ENCODE results near the gene SIRT6.
"Not testable (repeated sequence)": the region's sequence is repeated elsewhere in the genome, so short reads cannot be mapped to it uniquely, and the experiment has no call there.

The SIRT6 gene

DNA sequence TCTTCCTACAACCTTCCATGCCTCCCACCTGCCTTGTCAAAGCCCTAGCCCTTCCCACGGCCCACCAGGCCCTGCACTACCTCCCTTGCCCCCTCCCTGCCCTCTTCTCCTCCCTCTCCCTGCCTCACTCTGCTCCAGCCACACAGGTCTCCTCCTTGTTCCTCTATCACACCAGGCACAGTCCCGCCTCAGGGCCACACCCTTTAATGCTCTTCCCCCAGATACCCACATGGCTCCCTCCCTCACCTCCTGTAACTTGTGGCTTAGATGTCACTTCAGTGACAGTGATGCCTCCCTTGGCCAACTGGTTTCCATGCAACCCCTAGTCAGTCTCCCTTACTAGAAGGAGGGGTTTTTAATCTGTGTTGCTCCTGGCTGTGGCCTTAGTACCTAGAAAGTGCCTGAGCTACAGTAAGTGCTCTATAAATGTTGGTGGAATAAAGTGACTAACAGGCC is 1.3 kb downstream of the SIRT6 start:
- peak; percentile 30 for DNase-seq (ENCODE audit: low read depth, low spot score)
- H3K4me3 ChIP-seq (ENCODE audit: low read length), result peak overlapping the region; percentile 91

DNA sequence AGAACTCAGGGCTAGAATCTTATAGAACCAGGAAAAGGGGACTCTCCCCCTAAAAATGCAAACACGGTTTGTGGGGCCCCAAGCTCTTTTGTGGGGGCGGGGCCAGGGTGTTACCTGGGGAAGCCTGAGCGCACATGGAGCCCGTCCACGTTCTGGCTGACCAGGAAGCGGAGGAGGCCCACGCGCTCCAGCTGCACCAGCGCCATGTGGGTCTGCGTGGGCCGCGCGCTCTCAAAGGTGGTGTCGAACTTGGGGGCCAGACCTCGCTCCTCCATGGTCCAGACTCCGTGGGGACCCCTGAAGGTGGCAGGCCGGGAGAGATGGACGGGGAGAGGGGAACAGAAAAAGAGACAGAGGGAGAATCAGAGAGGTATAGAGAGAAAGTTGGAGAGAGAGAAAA is 3.4 kb downstream of the SIRT6 start:
- no peak for DNase-seq (ENCODE audit: low read depth, low spot score)
- no peak overlapping the region for H3K4me3 ChIP-seq (ENCODE audit: low read length)

DNA sequence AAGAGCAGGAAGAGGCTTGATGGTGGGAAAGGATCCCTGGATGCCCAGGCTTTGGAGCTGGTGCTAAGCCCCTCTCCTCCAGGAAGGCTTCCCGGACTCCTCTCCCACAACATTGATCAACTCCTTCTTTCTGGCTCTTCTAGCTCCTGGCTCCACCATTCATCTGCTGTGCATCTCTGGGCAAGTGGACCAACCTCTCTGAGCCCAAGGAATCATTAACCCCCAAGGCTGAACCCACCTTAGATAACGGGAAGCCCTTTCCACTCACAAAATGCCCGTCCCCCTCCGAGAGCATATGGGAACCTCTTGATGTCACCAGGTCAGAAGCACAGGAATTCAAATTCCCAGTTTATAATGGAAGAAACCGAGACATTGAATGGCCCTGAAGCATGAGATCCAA is 5.2 kb downstream of the SIRT6 start:
- no peak for DNase-seq (ENCODE audit: low read depth, low spot score)
- no peak overlapping the region for H3K4me3 ChIP-seq (ENCODE audit: low read length)

DNA sequence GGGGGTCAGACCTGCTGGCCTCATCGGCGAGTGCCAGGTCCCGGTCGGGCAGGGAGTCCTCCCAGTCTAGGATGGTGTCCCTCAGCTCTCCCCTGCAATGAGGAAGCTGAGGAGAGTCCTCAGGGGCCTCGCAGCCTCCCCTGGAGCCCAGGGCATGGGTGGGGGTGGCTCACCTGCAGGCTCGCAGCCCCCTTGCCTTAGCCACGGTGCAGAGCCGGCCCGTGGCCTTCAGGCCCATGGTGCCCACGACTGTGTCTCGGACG is 6.8 kb downstream of the SIRT6 start:
- DNase-seq (ENCODE audit: low read depth, low spot score), result no peak
- no peak overlapping the region for H3K4me3 ChIP-seq (ENCODE audit: low read length)

DNA sequence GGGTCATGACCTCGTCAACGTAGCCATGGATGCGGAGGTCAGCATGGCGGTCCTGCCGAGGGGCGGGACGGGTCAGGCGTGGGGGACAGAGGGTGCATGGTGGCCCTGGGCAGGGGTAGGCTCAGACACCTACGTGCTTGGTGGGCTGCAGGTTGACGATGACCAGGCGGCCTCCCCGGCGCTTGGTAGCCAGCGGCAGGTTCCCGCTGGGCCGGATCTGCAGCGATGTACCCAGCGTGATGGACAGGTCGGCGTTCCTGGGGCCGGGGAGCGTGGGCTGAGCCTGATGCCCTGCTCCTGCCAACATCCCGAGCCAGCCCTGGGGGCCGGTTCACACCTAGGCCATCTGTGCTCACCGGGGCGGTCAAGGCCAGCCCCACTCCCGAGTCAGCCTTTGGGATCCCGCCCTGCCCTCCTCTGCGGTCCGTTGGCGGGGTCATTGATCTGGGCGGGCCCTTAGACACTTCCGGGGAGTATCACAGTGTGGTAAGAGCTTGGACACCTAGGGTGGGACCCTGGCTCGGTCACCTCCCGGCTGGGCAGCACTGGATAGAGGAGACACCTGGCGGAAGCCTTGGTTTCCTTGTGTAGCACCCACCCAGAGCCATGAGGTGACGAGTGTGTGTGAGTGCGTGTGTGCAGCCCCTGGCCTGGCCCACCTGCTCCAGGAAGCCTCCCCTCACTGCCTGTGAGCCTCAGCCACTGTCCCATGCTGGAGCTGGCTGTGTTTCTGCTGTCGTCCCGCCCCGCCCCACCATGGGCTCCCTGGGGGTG is 7.3 kb downstream of the SIRT6 start:
- H3K4me3 ChIP-seq (ENCODE audit: low read length), result no peak overlapping the region
- no peak for DNase-seq (ENCODE audit: low read depth, low spot score)

DNA sequence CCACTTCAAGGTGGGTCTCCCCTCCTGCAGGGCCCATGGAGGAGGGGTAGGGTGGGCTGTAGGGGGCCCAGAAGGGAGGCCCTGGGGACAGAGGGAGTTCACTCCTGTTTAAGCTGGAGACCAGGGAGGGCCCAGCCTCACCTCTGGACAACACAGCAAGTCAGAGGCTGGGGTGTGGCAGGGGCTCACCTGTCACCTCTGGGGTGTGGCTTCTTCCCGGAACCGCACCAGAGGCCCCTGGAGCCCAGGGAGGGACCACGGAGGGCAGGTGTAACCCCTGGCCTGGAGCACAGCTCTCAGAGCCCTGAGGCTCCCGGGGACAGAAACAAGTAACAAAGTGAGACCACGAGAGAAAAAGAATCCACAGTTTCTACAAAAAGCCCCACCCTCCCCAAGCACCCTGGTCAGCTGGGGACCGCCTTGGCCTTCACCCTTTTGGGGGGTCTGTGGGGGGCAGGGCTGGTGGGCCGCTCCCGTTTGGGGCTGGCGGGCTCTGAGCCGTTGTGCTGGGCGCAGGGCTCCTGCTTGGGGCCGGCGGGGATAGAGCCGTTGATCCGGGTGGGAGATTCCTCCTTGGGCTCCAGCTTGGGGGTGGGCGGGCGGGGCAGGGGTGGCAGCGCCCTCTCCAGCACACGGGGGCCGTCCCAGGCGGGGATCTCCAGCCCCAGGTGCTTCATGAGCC is 8.0 kb downstream of the SIRT6 start:
- DNase-seq (ENCODE audit: low read depth, low spot score), result no peak
- H3K4me3 ChIP-seq (ENCODE audit: low read length), result no peak overlapping the region

- DNase-seq (ENCODE audit: low read depth, low spot score), result no peak
- no peak overlapping the region for H3K4me3 ChIP-seq (ENCODE audit: low read length)
These were observed 8.7 kb downstream of the SIRT6 start for GRCh38 chr19:4173479-4174212.

GRCh38 chr19:4172861-4173473 is 9.4 kb downstream of the SIRT6 start:
- H3K4me3 ChIP-seq (ENCODE audit: low read length), result no peak overlapping the region
- DNase-seq (ENCODE audit: low read depth, low spot score), result no peak

GRCh38 chr19:4171676-4172075 is 10.7 kb downstream of the SIRT6 start:
- H3K4me3 ChIP-seq (ENCODE audit: low read length), result no peak overlapping the region
- DNase-seq (ENCODE audit: low read depth, low spot score), result no peak

DNA sequence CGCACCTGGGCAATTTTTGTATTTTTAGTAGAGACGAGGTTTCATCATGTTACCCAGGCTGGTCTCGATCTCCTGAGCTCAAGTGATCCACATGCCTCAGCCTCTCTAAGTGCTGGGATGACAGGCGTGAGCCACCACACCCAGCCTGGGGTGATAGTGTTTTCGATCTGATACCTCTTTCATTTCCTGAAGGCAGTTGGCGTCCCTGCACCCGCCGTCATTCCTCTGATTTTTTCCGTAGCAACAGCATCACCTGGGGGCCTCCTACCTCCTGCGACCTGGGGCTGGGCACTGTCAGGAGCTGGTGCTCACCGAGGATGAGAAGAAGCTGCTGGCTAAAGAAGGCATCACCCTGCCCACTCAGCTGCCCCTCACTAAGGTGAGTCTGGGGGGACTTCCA is 18.1 kb downstream of the SIRT6 start:
- no peak for DNase-seq (ENCODE audit: low read depth, low spot score)
- no peak overlapping the region for H3K4me3 ChIP-seq (ENCODE audit: low read length)

- DNase-seq (ENCODE audit: low read depth, low spot score), result no peak
- H3K4me3 ChIP-seq (ENCODE audit: low read length), result no peak overlapping the region
These were observed 20.8 kb downstream of the SIRT6 start for GRCh38 chr19:4161415-4162077.

GRCh38 chr19:4157971-4158370 is 24.4 kb downstream of the SIRT6 start:
- H3K4me3 ChIP-seq (ENCODE audit: low read length); DNase-seq (ENCODE audit: low read depth, low spot score): not testable (repeated sequence)

DNA sequence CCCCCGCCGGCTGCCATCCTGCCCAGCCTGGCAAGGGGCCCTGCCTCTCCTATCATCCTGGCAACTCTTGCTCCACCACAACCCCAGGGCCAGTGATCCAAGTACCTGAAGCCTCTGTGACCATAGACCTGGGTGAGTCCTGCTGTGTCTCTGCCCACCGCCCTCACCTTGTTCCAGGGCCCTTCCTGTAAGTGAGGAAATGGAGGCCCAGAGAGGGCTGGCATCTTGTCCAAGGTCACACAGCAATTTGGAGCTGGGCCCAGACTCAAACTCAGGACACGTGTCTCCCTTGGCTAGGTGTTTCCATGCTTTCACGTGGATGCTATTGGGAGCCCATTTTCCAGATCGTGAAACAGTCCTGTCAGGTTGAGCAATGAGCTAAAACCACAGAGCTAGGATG is 25.2 kb downstream of the SIRT6 start:
- no peak for DNase-seq (ENCODE audit: low read depth, low spot score)
- no peak overlapping the region for H3K4me3 ChIP-seq (ENCODE audit: low read length)

- no peak for DNase-seq (ENCODE audit: low read depth, low spot score)
- H3K4me3 ChIP-seq (ENCODE audit: low read length), result no peak overlapping the region
These were observed 27.6 kb downstream of the SIRT6 start for GRCh38 chr19:4154571-4155312.

DNA sequence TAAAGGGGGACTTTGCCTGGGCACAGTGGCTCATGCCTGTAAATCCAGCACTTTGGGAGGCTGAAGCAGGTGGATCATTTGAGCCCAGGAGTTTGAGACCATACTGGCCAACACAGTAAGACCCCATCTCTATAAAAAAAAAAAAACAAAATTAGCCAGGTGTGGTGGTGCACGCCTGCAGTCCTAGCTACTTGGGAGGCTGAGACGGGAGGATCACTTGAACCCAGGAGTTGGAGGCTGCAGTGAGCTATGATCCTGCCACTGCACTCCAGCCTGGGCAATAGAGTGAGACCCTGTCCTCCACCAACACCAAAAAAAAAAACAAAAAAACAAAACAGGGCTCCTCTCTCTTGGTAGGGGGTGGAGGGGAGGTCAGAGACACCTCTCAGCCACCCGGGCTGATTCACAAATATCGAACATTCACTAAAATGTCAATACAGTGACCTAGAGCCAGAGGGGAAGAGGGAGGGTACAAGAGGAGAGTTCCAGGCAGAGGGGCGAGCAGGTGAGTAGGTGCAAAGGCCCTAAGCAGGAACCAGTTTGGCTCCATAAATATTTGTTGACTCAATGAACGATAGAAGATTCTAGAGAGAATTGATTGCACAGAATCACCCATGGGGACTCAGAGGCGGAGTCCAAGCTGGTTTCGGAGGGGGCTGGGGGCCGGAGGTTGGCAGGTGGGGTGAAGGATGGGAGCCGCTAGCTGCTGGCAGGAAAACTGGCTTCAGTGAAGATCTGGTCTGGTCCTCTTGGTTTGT is 29.9 kb downstream of the SIRT6 start:
- H3K4me3 ChIP-seq (ENCODE audit: low read length), result no peak overlapping the region

GRCh38 chr19:4151623-4152022 is 30.7 kb downstream of the SIRT6 start:
- no peak overlapping the region for H3K4me3 ChIP-seq (ENCODE audit: low read length)
- no peak for DNase-seq (ENCODE audit: low read depth, low spot score)

More for the DNA sequence above, 29.9 kb downstream of the SIRT6 start:
- no peak for DNase-seq (ENCODE audit: low read depth, low spot score)

GRCh38 chr19:4149518-4150288 is 32.7 kb downstream of the SIRT6 start:
- H3K4me3 ChIP-seq (ENCODE audit: low read length), result no peak overlapping the region
- no peak for DNase-seq (ENCODE audit: low read depth, low spot score)

Measured in Jurkat, Clone E6-1 (cell line).